ENCODE results near the gene CACFD1.

The CACFD1 gene

DNA sequence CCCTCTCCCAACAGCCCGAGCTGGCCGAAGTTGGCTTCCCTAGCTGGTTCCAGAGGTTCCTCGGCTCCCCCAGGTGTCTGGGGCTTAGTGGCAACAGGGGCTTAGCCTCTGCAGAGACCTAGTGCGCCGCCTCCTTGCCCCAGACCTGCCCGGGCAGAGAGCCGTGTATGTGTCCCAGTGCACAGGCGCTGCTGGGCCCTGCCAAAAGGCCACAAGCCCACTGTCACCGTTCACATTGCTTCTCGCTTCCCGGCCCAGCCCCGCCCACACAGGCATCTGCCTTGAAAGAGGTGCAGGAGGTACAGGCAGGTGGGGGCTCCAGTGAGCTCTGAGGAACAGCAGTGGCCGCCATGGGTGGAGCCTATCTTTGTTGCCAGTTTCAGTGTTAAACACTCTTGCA lies 2.5 kb upstream of the CACFD1 start:
- TF ChIP-seq, protein P1, sequence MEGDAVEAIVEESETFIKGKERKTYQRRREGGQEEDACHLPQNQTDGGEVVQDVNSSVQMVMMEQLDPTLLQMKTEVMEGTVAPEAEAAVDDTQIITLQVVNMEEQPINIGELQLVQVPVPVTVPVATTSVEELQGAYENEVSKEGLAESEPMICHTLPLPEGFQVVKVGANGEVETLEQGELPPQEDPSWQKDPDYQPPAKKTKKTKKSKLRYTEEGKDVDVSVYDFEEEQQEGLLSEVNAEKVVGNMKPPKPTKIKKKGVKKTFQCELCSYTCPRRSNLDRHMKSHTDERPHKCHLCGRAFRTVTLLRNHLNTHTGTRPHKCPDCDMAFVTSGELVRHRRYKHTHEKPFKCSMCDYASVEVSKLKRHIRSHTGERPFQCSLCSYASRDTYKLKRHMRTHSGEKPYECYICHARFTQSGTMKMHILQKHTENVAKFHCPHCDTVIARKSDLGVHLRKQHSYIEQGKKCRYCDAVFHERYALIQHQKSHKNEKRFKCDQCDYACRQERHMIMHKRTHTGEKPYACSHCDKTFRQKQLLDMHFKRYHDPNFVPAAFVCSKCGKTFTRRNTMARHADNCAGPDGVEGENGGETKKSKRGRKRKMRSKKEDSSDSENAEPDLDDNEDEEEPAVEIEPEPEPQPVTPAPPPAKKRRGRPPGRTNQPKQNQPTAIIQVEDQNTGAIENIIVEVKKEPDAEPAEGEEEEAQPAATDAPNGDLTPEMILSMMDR (IDR thresholded peaks at IDR 0.05; ENCODE audit: insufficient read depth, missing control alignments) = no peak
- DNase-seq (ENCODE audit: insufficient read length, low spot score) (no peak), FAIRE-seq (no peak)

DNA sequence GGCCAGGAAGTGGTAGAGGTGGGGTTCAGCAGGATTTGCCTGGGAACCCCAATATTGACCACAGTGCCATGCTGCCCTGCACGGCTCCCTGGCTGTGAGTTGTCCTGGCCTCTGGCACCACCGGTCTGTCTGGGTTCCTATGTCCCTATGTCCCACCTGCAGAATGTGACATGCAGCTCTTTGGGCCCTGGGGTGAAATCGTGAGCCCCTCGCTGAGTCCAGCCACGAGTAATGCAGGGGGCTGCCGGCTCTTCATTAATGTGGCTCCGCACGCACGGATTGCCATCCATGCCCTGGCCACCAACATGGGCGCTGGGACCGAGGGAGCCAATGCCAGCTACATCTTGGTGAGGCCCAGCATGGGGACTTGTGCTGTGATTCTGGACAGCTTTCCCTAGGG lies 2.0 kb upstream of the CACFD1 start:
- FAIRE-seq (no peak), DNase-seq (ENCODE audit: insufficient read length, low spot score) (no peak)
- TF ChIP-seq, protein P1 (IDR thresholded peaks at IDR 0.05; ENCODE audit: insufficient read depth, missing control alignments) = no peak

DNA sequence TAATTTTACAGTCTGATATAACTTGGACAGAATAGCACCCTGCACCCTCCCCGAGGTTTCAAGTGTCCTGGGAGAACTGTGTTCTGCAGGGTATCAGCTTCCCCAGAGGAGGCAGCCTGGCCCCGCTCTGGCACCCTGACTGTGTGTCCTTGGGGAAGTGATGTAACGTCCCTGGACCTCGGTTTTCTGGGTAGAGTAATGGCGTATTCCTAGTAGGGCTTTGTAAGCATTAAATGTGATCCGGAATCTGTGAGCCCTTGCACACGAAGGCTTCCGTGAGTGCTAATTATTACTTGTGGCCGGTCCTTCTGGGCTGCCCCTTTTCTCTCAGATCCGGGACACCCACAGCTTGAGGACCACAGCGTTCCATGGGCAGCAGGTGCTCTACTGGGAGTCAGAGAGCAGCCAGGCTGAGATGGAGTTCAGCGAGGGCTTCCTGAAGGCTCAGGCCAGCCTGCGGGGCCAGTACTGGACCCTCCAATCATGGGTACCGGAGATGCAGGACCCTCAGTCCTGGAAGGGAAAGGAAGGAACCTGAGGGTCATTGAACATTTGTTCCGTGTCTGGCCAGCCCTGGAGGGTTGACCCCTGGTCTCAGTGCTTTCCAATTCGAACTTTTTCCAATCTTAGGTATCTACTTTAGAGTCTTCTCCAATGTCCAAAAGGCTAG lies 1.0 kb upstream of the CACFD1 start:
- DNase-seq (ENCODE audit: insufficient read length, low spot score) = no peak
- TF ChIP-seq, protein P1 (IDR thresholded peaks at IDR 0.05; ENCODE audit: insufficient read depth, missing control alignments) = no peak

DNA sequence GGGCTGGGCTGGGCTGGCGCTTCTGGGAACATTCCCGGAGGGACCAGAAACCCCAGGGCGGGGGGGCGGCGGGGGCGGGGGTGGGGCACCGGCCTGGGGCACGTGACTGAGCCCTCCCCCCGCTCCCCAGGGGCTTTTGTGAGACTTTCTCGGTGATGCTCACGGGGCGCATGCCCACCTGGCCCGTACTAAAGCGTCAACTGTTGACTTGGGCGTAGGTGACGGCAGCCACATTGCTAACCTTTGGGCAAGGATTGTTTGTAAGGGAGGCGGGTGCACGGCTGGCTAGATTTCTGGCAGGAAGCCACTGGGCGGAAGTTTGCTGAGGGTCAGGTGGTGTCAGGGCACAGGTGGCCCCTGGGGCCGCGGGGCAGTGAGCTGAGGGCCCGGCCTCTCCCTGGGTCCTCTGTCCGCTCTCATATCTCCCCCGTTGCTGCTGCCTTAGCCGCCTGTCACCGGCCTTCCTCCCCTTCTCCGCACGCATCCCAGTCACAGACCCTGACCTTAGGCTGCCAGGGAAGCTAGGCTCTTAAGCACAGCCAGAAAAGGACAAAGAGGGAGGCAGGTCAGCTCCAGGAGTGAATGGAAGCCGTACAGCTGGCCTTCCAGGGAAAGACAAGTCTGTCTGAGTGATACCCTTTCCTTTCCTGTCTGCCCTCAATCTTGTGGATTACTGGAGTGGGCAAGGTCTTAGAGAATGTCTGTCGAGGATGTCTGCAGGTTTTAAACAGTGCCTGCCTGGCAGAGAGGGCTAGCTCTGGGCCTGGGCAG lies 812 bp downstream of the CACFD1 start:
- DNase-seq (ENCODE audit: insufficient read length, low spot score) (peak; percentile 91), FAIRE-seq (no peak)
- TF ChIP-seq, protein P1 (IDR thresholded peaks at IDR 0.05; ENCODE audit: insufficient read depth, missing control alignments) = no peak

More for the DNA sequence above, 1.0 kb upstream of the CACFD1 start:
- FAIRE-seq = no peak

DNA sequence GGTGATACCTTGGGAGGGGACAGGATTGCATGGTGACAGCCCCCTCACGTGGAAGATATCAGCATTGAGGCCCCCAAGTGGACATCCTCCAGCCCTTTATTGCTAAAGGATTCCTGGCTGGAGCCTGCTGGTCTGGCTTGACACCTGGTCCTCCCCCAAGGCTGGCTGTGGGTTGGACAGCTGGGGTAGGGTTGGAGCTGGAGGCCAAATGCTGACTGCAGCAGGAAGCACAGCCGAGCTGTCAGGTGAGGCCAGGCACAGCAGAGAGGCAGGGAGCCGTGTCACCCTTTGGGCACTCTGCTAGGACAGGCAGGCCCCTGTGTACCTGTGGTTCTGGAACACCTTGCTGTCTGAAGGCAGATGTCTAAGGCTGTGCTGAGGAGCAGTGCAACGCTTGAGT lies 2.2 kb downstream of the CACFD1 start:
- FAIRE-seq = no peak
- TF ChIP-seq, protein P1 (IDR thresholded peaks at IDR 0.05; ENCODE audit: insufficient read depth, missing control alignments) = no peak
- no peak for DNase-seq (ENCODE audit: insufficient read length, low spot score)

DNA sequence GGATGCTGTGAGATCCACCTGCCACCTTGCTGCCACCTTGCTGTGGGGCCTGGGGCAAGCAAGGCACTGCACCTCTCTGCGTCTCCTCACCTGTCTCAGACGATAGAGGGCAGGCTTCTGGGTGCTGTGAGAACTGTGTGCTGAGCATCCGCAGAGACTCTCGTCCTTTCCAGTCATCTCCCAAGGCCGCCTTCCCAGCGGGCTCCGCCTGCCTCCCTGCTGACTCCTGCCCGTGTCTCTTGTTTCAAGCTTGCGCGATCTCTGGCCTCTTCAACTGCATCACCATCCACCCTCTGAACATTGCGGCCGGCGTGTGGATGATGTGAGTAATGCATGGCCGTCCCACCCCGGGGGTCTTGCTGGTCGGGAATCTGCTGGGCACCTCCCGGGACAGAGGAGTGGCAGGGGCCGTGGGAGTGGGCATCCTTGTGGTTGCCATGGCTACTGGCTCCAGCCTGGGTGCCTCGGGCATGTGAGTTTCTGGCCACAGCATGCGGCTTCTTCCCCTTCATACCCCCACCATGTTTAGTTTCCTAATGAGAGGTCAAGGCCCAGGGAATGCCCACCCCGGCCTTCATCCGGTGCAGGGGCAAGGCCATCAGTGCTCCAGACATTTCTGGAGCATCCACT lies 3.6 kb downstream of the CACFD1 start:
- no peak for FAIRE-seq
- TF ChIP-seq, protein P1 (IDR thresholded peaks at IDR 0.05; ENCODE audit: insufficient read depth, missing control alignments) = no peak
- DNase-seq (ENCODE audit: insufficient read length, low spot score) = no peak
